BLaER1 treated with 17β-estradiol and CSF1 and Interleukin-3, amounts not matched to agents 10 nM and 100 nM (cell line): Measurements from ENCODE around the gene CCT8L2.
"Not testable (repeated sequence)": the region's sequence is repeated elsewhere in the genome, so short reads cannot be mapped to it uniquely, and the experiment has no call there.

Experiments
- H3K27ac ChIP-seq, 11 experiments: shearing (Covaris generic); formaldehyde crosslinking; 2 replicates each; pipeline ENCODE4 v1.8.1; 2022
- H3K27me3 ChIP-seq, 11 experiments: shearing (Covaris generic); formaldehyde crosslinking; 2 replicates each; pipeline ENCODE4 v1.8.1; 2022
- H3K36me3 ChIP-seq, 11 experiments: shearing (Covaris generic); formaldehyde crosslinking; 2 replicates each; pipeline ENCODE4 v1.8.1; 2022
- H3K4me1 ChIP-seq, 10 experiments: shearing (Covaris generic); formaldehyde crosslinking; 2 replicates each; pipeline ENCODE4 v1.8.1; 2022
- H3K4me2 ChIP-seq, 11 experiments: shearing (Covaris generic); formaldehyde crosslinking; 2 replicates each; pipeline ENCODE4 v1.8.1; 2022
- H3K4me3 ChIP-seq, 10 experiments: shearing (Covaris generic); formaldehyde crosslinking; 2 replicates each; pipeline ENCODE4 v1.8.1; 2022
- H3K9ac ChIP-seq, 11 experiments: shearing (Covaris generic); formaldehyde crosslinking; 2 replicates each; pipeline ENCODE4 v1.8.1; 2022
- H3K9me3 ChIP-seq, 11 experiments: shearing (Covaris generic); formaldehyde crosslinking; replicated peaks in 1 of 11; 2 replicates each; pipeline ENCODE4 v1.8.1; 2022
- H4K20me1 ChIP-seq, 11 experiments: shearing (Covaris generic); formaldehyde crosslinking; 2 replicates each; pipeline ENCODE4 v1.8.1; 2022
- Cebpa-rat ChIP-seq, 11 experiments: shearing (Covaris generic); IDR thresholded peaks; 2 replicates each; pipeline ENCODE4 v1.8.1; 2022

Gene CCT8L2

GRCh38 chr22:16601437-16602223, 9.0 kb upstream of the CCT8L2 start:
- peaks cover 0 to 7% (median 0%) of the 10 kb centered on the region in 11 experiments; a peak in 4 of 22 replicates for H3K9me3 ChIP-seq
- H4K20me1 ChIP-seq = peaks cover 0 to 25% (median 15%) of the 10 kb centered on the region in 11 experiments; a peak in 14 of 22 replicates
- peaks cover 3 to 15% (median 11%) of the 10 kb centered on the region in 10 experiments; a peak in 11 of 20 replicates for H3K4me1 ChIP-seq
- H3K36me3 ChIP-seq = no peaks in the 10 kb centered on the region
- peak overlapping the region; percentile 67 to 76 (median 72) for H3K4me3 ChIP-seq
- peak overlapping the region; percentile 70 to 88 (median 80) for H3K27ac ChIP-seq
- H3K9ac ChIP-seq = peak overlapping the region; percentile 79 to 87 (median 85)
- H3K4me2 ChIP-seq = peak overlapping the region; percentile 74 to 88 (median 78); a peak in 21 of 22 replicates
- H3K27me3 ChIP-seq = peaks cover 36 to 59% (median 55%) of the 10 kb centered on the region in 11 experiments
- TF ChIP-seq Cebpa-rat (IDR thresholded peaks at IDR 0.05) = no peak

GRCh38 chr22:16600644-16601436, 8.2 kb upstream of the CCT8L2 start:
- peaks cover 3 to 15% (median 11%) of the 10 kb centered on the region in 10 experiments; a peak in 11 of 20 replicates for H3K4me1 ChIP-seq
- peaks cover 36 to 59% (median 55%) of the 10 kb centered on the region in 11 experiments for H3K27me3 ChIP-seq
- peak overlapping the region; percentile 74 to 87 (median 85); a peak in 20 of 22 replicates for H3K9ac ChIP-seq
- peak overlapping the region in 9 of 11 experiments; percentile 25 to 88 (median 77); a peak in 16 of 22 replicates for H3K27ac ChIP-seq
- H3K36me3 ChIP-seq, H3K9me3 ChIP-seq: not testable (repeated sequence)
- H3K4me2 ChIP-seq = peak overlapping the region; percentile 33 to 82 (median 74); a peak in 21 of 22 replicates
- H4K20me1 ChIP-seq = peaks cover 0 to 25% (median 15%) of the 10 kb centered on the region in 11 experiments; a peak in 14 of 22 replicates
- peak overlapping the region; percentile 67 to 76 (median 72) for H3K4me3 ChIP-seq

GRCh38 chr22:16599648-16600047, 7.0 kb upstream of the CCT8L2 start:
- H3K4me3 ChIP-seq, H3K4me2 ChIP-seq, H3K9me3 ChIP-seq, H3K36me3 ChIP-seq, H3K9ac ChIP-seq, H3K27ac ChIP-seq: not testable (repeated sequence)
- peaks cover 2 to 14% (median 10%) of the 10 kb centered on the region in 10 experiments; a peak in 11 of 20 replicates for H3K4me1 ChIP-seq
- H4K20me1 ChIP-seq = peaks cover 0 to 23% (median 12%) of the 10 kb centered on the region in 11 experiments; a peak in 14 of 22 replicates
- peaks cover 36 to 57% (median 54%) of the 10 kb centered on the region in 11 experiments for H3K27me3 ChIP-seq

GRCh38 chr22:16595251-16595650, 2.6 kb upstream of the CCT8L2 start:
- H4K20me1 ChIP-seq, H3K4me1 ChIP-seq, H3K9me3 ChIP-seq, H3K4me2 ChIP-seq, H3K4me3 ChIP-seq, H3K9ac ChIP-seq, H3K36me3 ChIP-seq, H3K27ac ChIP-seq: not testable (repeated sequence)
- peaks cover 2 to 14% (median 10%) of the 10 kb centered on the region in 11 experiments for H3K27me3 ChIP-seq

GRCh38 chr22:16594026-16594425, 1.4 kb upstream of the CCT8L2 start:
- Histone ChIP-seq H3K27me3 (peaks cover 0 to 1% (median 0%) of the 10 kb centered on the region in 11 experiments; a peak in 1 of 22 replicates), H3K4me3 (no peak overlapping the region), H3K9ac (no peak overlapping the region), H3K9me3 (no peaks in the 10 kb centered on the region), H3K36me3 (no peaks in the 10 kb centered on the region), H3K4me2 (no peak overlapping the region), H4K20me1 (no peaks in the 10 kb centered on the region), H3K27ac (no peak overlapping the region), H3K4me1 (no peaks in the 10 kb centered on the region)
- TF ChIP-seq Cebpa-rat (IDR thresholded peaks at IDR 0.05) = no peak

GRCh38 chr22:16592231-16592630, 379 bp downstream of the CCT8L2 start:
- not testable (repeated sequence) for H3K36me3 ChIP-seq, H3K27ac ChIP-seq

GRCh38 chr22:16591136-16591535, 1.5 kb downstream of the CCT8L2 start:
- not testable (repeated sequence) for H3K9ac ChIP-seq, H3K4me2 ChIP-seq, H3K4me3 ChIP-seq, H3K27ac ChIP-seq, H3K36me3 ChIP-seq, H4K20me1 ChIP-seq, H3K9me3 ChIP-seq, H3K4me1 ChIP-seq, H3K27me3 ChIP-seq

More at GRCh38 chr22:16592231-16592630, 379 bp downstream of the CCT8L2 start:
- H3K27me3 ChIP-seq, H3K4me2 ChIP-seq, H4K20me1 ChIP-seq, H3K4me1 ChIP-seq, H3K9ac ChIP-seq, H3K4me3 ChIP-seq, H3K9me3 ChIP-seq: not testable (repeated sequence)

GRCh38 chr22:16586991-16587390, 5.6 kb downstream of the CCT8L2 start:
- H3K9ac ChIP-seq = no peak overlapping the region
- TF ChIP-seq Cebpa-rat (IDR thresholded peaks at IDR 0.05) = no peak
- no peaks in the 10 kb centered on the region for H3K27me3 ChIP-seq
- no peak overlapping the region for H3K27ac ChIP-seq
- H3K4me2 ChIP-seq = no peak overlapping the region
- H3K4me3 ChIP-seq = no peak overlapping the region
- H4K20me1 ChIP-seq = no peaks in the 10 kb centered on the region
- H3K36me3 ChIP-seq = no peaks in the 10 kb centered on the region
- no peaks in the 10 kb centered on the region for H3K4me1 ChIP-seq
- no peaks in the 10 kb centered on the region for H3K9me3 ChIP-seq

GRCh38 chr22:16586170-16586569, 6.4 kb downstream of the CCT8L2 start:
- no peak for TF ChIP-seq Cebpa-rat (IDR thresholded peaks at IDR 0.05)
- Histone ChIP-seq H3K27me3 (no peaks in the 10 kb centered on the region), H3K9me3 (no peaks in the 10 kb centered on the region), H4K20me1 (no peaks in the 10 kb centered on the region), H3K4me1 (no peaks in the 10 kb centered on the region), H3K36me3 (no peaks in the 10 kb centered on the region), H3K9ac (no peak overlapping the region), H3K4me2 (no peak overlapping the region), H3K4me3 (no peak overlapping the region), H3K27ac (no peak overlapping the region)

GRCh38 chr22:16580872-16581271, 11.7 kb downstream of the CCT8L2 start:
- H3K4me2 ChIP-seq, H3K36me3 ChIP-seq, H3K9me3 ChIP-seq, H3K9ac ChIP-seq, H3K4me1 ChIP-seq, H3K4me3 ChIP-seq, H4K20me1 ChIP-seq, H3K27me3 ChIP-seq, H3K27ac ChIP-seq: not testable (repeated sequence)

- not testable (repeated sequence) for H3K4me3 ChIP-seq, H3K4me2 ChIP-seq, H3K36me3 ChIP-seq, H3K27ac ChIP-seq, H4K20me1 ChIP-seq, H3K9ac ChIP-seq, H3K4me1 ChIP-seq, H3K27me3 ChIP-seq
- H3K9me3 ChIP-seq = peaks cover 25 to 41% (median 35%) of the 10 kb centered on the region in 11 experiments; a peak in 19 of 22 replicates
Measured at GRCh38 chr22:16569240-16569834, 23.3 kb downstream of the CCT8L2 start.
